DND-41 (cell line): ENCODE results near the gene KRTAP4-12.
"Not testable (repeated sequence)": the region's sequence is repeated elsewhere in the genome, so short reads cannot be mapped to it uniquely, and the experiment has no call there.

Source experiments
- ATAC-seq: fragments of 200-7000 bp; cut with Tn5 transposase; 3 replicates; pipeline ENCODE4 v1.9.1; 2021; ENCODE audit warnings: low read depth; ENCODE audit not compliant: insufficient read depth
- DNase-seq: peaks from one replicate; pipeline ENCODE4 v3.0.0-alpha.2; 2020
- H2AFZ ChIP-seq: 2 replicates; pipeline ENCODE4 v1.6.0; 2012; ENCODE audit warnings: low read depth, low read length
- H3K27ac ChIP-seq: 2 replicates; pipeline ENCODE4 v1.5.1; 2012; ENCODE audit warnings: low read length, inconsistent platforms
- H3K27me3 ChIP-seq: fragments of 200-600 bp; sonication (generic); 2 replicates; pipeline ENCODE4 v1.6.0; 2012; ENCODE audit warnings: low read length, mild to moderate bottlenecking, inconsistent platforms; ENCODE audit not compliant: insufficient read depth, poor library complexity
- H3K36me3 ChIP-seq: 2 replicates; pipeline ENCODE4 v1.5.1; 2012; ENCODE audit warnings: low read length, inconsistent platforms; ENCODE audit not compliant: insufficient read depth
- H3K4me1 ChIP-seq: 2 replicates; pipeline ENCODE4 v1.5.1; 2012; ENCODE audit warnings: mild to moderate bottlenecking, low read length; ENCODE audit not compliant: insufficient read depth
- H3K4me2 ChIP-seq: 2 replicates; pipeline ENCODE4 v1.6.0; 2012; ENCODE audit warnings: mild to moderate bottlenecking, moderate library complexity, low read length, inconsistent platforms; ENCODE audit not compliant: insufficient read depth
- H3K4me3 ChIP-seq, 2 experiments: fragments of 200-600 bp in 1 of 2; shearing (Covaris generic) in 1 of 2; 2 replicates each; pipeline ENCODE4 v1.5.1; 2012 to 2016; ENCODE audit warnings: inconsistent platforms in 2 of 2, low read length in 2 of 2, mild to moderate bottlenecking in 2 of 2, low read depth in 1 of 2, moderate library complexity in 1 of 2
- H3K79me2 ChIP-seq: 2 replicates; pipeline ENCODE4 v1.6.0; 2012; ENCODE audit warnings: low read length, inconsistent platforms; ENCODE audit not compliant: insufficient read depth
- H3K9ac ChIP-seq: 2 replicates; pipeline ENCODE4 v1.6.0; 2012; ENCODE audit warnings: low read depth, mild to moderate bottlenecking, inconsistent platforms, low read length, moderate library complexity
- H3K9me3 ChIP-seq: 2 replicates; pipeline ENCODE4 v1.5.1; 2012; ENCODE audit warnings: low read length, moderate library complexity, mild to moderate bottlenecking, inconsistent platforms; ENCODE audit not compliant: insufficient read depth, severe bottlenecking
- H4K20me1 ChIP-seq: 2 replicates; pipeline ENCODE4 v1.6.0; 2012; ENCODE audit warnings: low read length; ENCODE audit not compliant: insufficient read depth
- CTCF ChIP-seq: IDR thresholded peaks from 2 replicates; pipeline ENCODE4 v1.5.1; 2012; ENCODE audit warnings: borderline replicate concordance, low read length, moderate library complexity, mild to moderate bottlenecking; ENCODE audit not compliant: poor library complexity, severe bottlenecking; ENCODE audit errors: extremely low read depth
- EZH2 ChIP-seq: IDR thresholded peaks from 3 replicates; pipeline ENCODE4 v1.6.1; 2012; ENCODE audit warnings: borderline replicate concordance, low read depth, mild to moderate bottlenecking, moderate library complexity, low read length, inconsistent platforms; ENCODE audit not compliant: severe bottlenecking

KRTAP4-12 gene

DNA sequence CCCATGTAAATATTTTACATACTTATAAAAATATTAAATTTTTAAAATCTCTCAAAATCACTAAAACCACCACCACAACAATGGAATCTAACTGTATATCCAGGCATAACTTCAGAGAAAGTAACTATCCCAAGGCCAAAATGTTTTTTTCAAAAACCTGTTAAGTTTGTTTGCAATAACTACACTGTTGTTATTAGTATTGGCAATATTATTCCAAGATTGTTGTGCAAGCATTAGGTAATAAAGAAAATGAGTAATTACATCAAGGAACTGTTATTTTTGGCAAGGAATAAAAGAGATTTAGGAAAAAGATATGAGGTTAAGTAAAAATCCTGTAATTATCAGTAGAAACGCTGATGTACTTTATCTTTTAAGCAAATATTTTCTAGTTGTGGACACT lies 3.4 kb upstream of the KRTAP4-12 start:
- Histone ChIP-seq H3K4me2 (no peak overlapping the region), H3K9me3 (no peaks in the 10 kb centered on the region), H3K79me2 (no peaks in the 10 kb centered on the region), H4K20me1 (no peaks in the 10 kb centered on the region), H3K9ac (no peak overlapping the region), H3K27ac (no peak overlapping the region), H3K4me1 (no peaks in the 10 kb centered on the region), H3K27me3 (peaks cover 4% of the 10 kb centered on the region), H2AFZ (no peak overlapping the region), H3K4me3 (no peak overlapping the region), H3K36me3 (no peaks in the 10 kb centered on the region)
- no peak for DNase-seq
- no peak for TF ChIP-seq CTCF
- no peak for TF ChIP-seq EZH2
- ATAC-seq, result no peak

- Histone ChIP-seq H3K9me3 (no peaks in the 10 kb centered on the region), H3K27me3 (peaks cover 4% of the 10 kb centered on the region)
- TF ChIP-seq CTCF (no peak), EZH2 (no peak)
Measured at GRCh38 chr17:41126412-41126811, 2.4 kb upstream of the KRTAP4-12 start.

DNA sequence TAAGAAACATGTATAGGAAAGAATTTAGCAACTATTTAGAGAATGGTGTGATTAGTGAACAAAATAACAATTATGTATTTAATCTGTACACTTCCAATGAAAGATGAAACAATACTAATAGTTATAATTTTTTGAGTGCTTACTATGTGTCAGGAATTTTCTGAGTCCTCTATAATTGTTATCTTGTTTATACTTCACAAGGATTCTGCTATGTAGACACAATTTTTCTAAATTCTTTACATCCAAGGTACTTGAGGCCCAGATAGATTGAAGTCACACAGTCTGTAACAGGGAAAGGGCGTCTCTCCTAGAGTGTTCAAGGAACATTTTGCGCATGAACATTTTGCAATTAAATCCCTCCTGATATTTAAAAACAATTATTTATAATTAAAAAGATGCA lies 1.1 kb upstream of the KRTAP4-12 start:
- ATAC-seq, result no peak
- no peak overlapping the region for H3K4me3 ChIP-seq
- no peaks in the 10 kb centered on the region for H3K36me3 ChIP-seq
- H4K20me1 ChIP-seq, result no peaks in the 10 kb centered on the region
- no peak overlapping the region for H3K4me2 ChIP-seq
- no peaks in the 10 kb centered on the region for H3K9me3 ChIP-seq
- no peaks in the 10 kb centered on the region for H3K4me1 ChIP-seq
- no peak overlapping the region for H3K9ac ChIP-seq
- DNase-seq, result no peak
- H3K79me2 ChIP-seq, result no peaks in the 10 kb centered on the region
- no peak overlapping the region for H3K27ac ChIP-seq
- H2AFZ ChIP-seq, result no peak overlapping the region
- TF ChIP-seq CTCF (no peak), EZH2 (no peak)
- H3K27me3 ChIP-seq, result peaks cover 2% of the 10 kb centered on the region

More at GRCh38 chr17:41126412-41126811, 2.4 kb upstream of the KRTAP4-12 start:
- Histone ChIP-seq H3K4me1 (no peaks in the 10 kb centered on the region), H3K9ac (no peak overlapping the region), H3K4me2 (no peak overlapping the region), H3K27ac (no peak overlapping the region), H3K36me3 (no peaks in the 10 kb centered on the region), H2AFZ (no peak overlapping the region), H3K4me3 (no peak overlapping the region), H3K79me2 (no peaks in the 10 kb centered on the region), H4K20me1 (no peaks in the 10 kb centered on the region)
- ATAC-seq, result no peak
- no peak for DNase-seq

- not testable (repeated sequence) for H3K4me3 ChIP-seq, H3K27ac ChIP-seq, H3K4me2 ChIP-seq, H3K9me3 ChIP-seq, H3K36me3 ChIP-seq, H3K4me1 ChIP-seq, DNase-seq, H3K79me2 ChIP-seq, H3K9ac ChIP-seq, H3K27me3 ChIP-seq, ATAC-seq, H2AFZ ChIP-seq, H4K20me1 ChIP-seq
Measured at GRCh38 chr17:41123292-41123990, 541 bp downstream of the KRTAP4-12 start.
